Activated CD8-positive, alpha-beta T cell treated with anti-CD3 and anti-CD28 coated beads for 36 hours (primary cell): ENCODE data around the gene DOLPP1. TPM values are rescaled to one million over a fixed set of nuclear protein-coding genes. Genes with fewer than 3 reads are reported as not detected.
"Not testable (repeated sequence)": the region's sequence is repeated elsewhere in the genome, so short reads cannot be mapped to it uniquely, and the experiment has no call there.

ENCODE experiments used
- ATAC-seq: fragments of 200-7000 bp; cut with Tn5 transposase; one replicate; pipeline ENCODE4 v1.10.0; 2021; ENCODE audit warnings: mild to moderate bottlenecking, moderate library complexity
- CTCF ChIA-PET: fragments of 350-600 bp; sonication (Branson Sonifier 250); formaldehyde crosslinking; loops from one replicate; lab custom pipeline; 2021; ENCODE audit warnings: antibody characterized with exemption; lab: Charles Lee
- POLR2A ChIA-PET: fragments of 350-600 bp; sonication (Branson Sonifier 250); formaldehyde crosslinking; loops from one replicate; lab custom pipeline; 2021; ENCODE audit warnings: antibody characterized with exemption; lab: Charles Lee
- DNase-seq: peaks from one replicate; pipeline ENCODE4 v3.0.0-alpha.2; 2020
- H3K27ac Mint-ChIP-seq: one replicate; pipeline ENCODE4 v1.8.0; 2021; ENCODE audit warnings: mild to moderate bottlenecking, mixed read lengths
- H3K27me3 Mint-ChIP-seq: one replicate; pipeline ENCODE4 v1.8.0; 2021; ENCODE audit warnings: mixed read lengths
- H3K36me3 Mint-ChIP-seq: one replicate; pipeline ENCODE4 v1.8.0; 2021; ENCODE audit warnings: low read depth, mixed read lengths
- H3K4me1 Mint-ChIP-seq: one replicate; pipeline ENCODE4 v1.8.0; 2021; ENCODE audit warnings: low read depth, mixed read lengths
- H3K4me3 Mint-ChIP-seq: one replicate; pipeline ENCODE4 v1.8.0; 2021; ENCODE audit warnings: mild to moderate bottlenecking, moderate library complexity, mixed read lengths
- H3K9me3 Mint-ChIP-seq: one replicate; pipeline ENCODE4 v1.8.0; 2021; ENCODE audit warnings: mixed read lengths
- CTCF ChIP-seq: fragments of 200-600 bp; IDR thresholded peaks from one replicate; pipeline ENCODE4 v1.8.0; 2022; ENCODE audit warnings: antibody characterized with exemption, mild to moderate bottlenecking
- intact Hi-C: fragments of 100-400 bp; cut with micrococcal nuclease; formaldehyde crosslinking; loops from one replicate; pipeline ENCODE4 v1.10.0; 2022
- total RNA-seq, 2 experiments: library from RNA; stranded (reverse); gene quantifications; one replicate each; pipeline ENCODE4 v1.2.3, GENCODE V29; 2021

DOLPP1 gene
- total RNA-seq, 2 experiments from 2014 or later, result 12.7 to 15.2 TPM

- POLR2A ChIA-PET, result interaction anchor here (0.9 to 1.2 kb wide), 5 partner anchors 15 to 292 kb away, joined by 3 to 7 read pairs (median 3); partner anchors contain the start of gene ENDOG
- H3K4me3 Mint-ChIP-seq, result peak overlapping the region; percentile 87
- no peaks in the 10 kb centered on the region for H3K27me3 Mint-ChIP-seq
- H3K4me1 Mint-ChIP-seq, result peaks cover 26% of the 10 kb centered on the region
- H3K9me3 Mint-ChIP-seq, result no peaks in the 10 kb centered on the region
- no peak for TF ChIP-seq CTCF
- ATAC-seq (no peak), DNase-seq (no peak)
- H3K36me3 Mint-ChIP-seq, result peaks cover 4% of the 10 kb centered on the region
- no peak overlapping the region for H3K27ac Mint-ChIP-seq
- CTCF ChIA-PET, result interaction anchor here (1.5 kb wide), 1 partner anchor 22 kb away, joined by 5 read pairs; no protein-coding TSS in a partner anchor
- intact Hi-C loops, result no loop called here
Measured at GRCh38 chr9:129109952-129110739, 29.2 kb downstream of the DOLPP1 start.

GRCh38 chr9:129110740-129111527, 30.0 kb downstream of the DOLPP1 start, which contains the start of the genes CRAT and PTPA:
TSS of gene CRAT (minus strand) at chr9:129110793. CDS start at chr9:129110509, 284 bp downstream.
TSS of gene PTPA (plus strand) at chr9:129111415. CDS start at chr9:129111601, 186 bp downstream.
- Mint-ChIP-seq H3K27ac (peak within 1 kb of the TSS; percentile 96), H3K9me3 (no peaks in the 10 kb centered on the region), H3K36me3 (peaks cover 4% of the 10 kb centered on the region), H3K4me3 (peak within 1 kb of the TSS; percentile 87), H3K27me3 (no peaks in the 10 kb centered on the region), H3K4me1 (peaks cover 29% of the 10 kb centered on the region)
- intact Hi-C loops, result no loop called here
- DNase-seq (peak; percentile 98), ATAC-seq (peak; percentile 91)
- ChIA-PET CTCF (interaction anchor here (1.0 to 4.9 kb wide), 2 partner anchors 20 to 32 kb away, joined by 4 to 40 read pairs; no protein-coding TSS in a partner anchor), POLR2A (interaction anchor here (0.7 to 2.0 kb wide), 9 partner anchors 12 to 473 kb away, joined by 3 to 6 read pairs (median 4); partner anchors contain the start of gene ENDOG)
- TF ChIP-seq CTCF, result no peak

- H3K27ac Mint-ChIP-seq, result peak overlapping the region; percentile 96
- ChIA-PET POLR2A (interaction anchor here (0.7 to 2.0 kb wide), 6 partner anchors 12 to 473 kb away, joined by 3 to 6 read pairs (median 4); no protein-coding TSS in a partner anchor), CTCF (interaction anchor here (0.6 to 4.9 kb wide), 4 partner anchors 9 to 31 kb away, joined by 3 to 40 read pairs (median 8); no protein-coding TSS in a partner anchor)
- H3K27me3 Mint-ChIP-seq, result no peaks in the 10 kb centered on the region
- peaks cover 29% of the 10 kb centered on the region for H3K4me1 Mint-ChIP-seq
- intact Hi-C loops, result no loop called here
- ATAC-seq (no peak), DNase-seq (peak; percentile 66)
- peaks cover 4% of the 10 kb centered on the region for H3K36me3 Mint-ChIP-seq
- no peaks in the 10 kb centered on the region for H3K9me3 Mint-ChIP-seq
- TF ChIP-seq CTCF, result no peak
- H3K4me3 Mint-ChIP-seq, result peak overlapping the region; percentile 87
Measured at GRCh38 chr9:129111528-129112151, 30.7 kb downstream of the DOLPP1 start.

- ATAC-seq, H3K36me3 Mint-ChIP-seq, H3K9me3 Mint-ChIP-seq, H3K27me3 Mint-ChIP-seq, intact Hi-C loops, DNase-seq: not testable (repeated sequence)
- ChIA-PET POLR2A (interaction anchor here (0.9 to 2.0 kb wide), 4 partner anchors 11 to 349 kb away, joined by 3 to 6 read pairs (median 4); no protein-coding TSS in a partner anchor), CTCF (interaction anchor here (1.7 to 4.9 kb wide), 3 partner anchors 19 to 28 kb away, joined by 6 to 40 read pairs (median 11); no protein-coding TSS in a partner anchor)
- peak overlapping the region; percentile 96 for H3K27ac Mint-ChIP-seq
- peak overlapping the region; percentile 87 for H3K4me3 Mint-ChIP-seq
- peaks cover 29% of the 10 kb centered on the region for H3K4me1 Mint-ChIP-seq
Measured at GRCh38 chr9:129112526-129112925, 31.6 kb downstream of the DOLPP1 start.
